HEK293 (cell line): ENCODE data around the gene HPD.

Experiments
- CTCF ChIA-PET: fragments of 350-600 bp; formaldehyde crosslinking; extraction: SDS; loops from one replicate; lab custom pipeline; 2021; ENCODE audit warnings: antibody characterized with exemption; lab: Yijun Ruan, JAX
- POLR2A ChIA-PET: fragments of 300-600 bp; formaldehyde crosslinking; extraction: SDS; loops from one replicate; lab custom pipeline; 2020; ENCODE audit warnings: antibody characterized with exemption, inconsistent platforms; lab: Yijun Ruan, JAX
- H3K27ac ChIP-seq: fragments of 200-500 bp; sonication (Bioruptor generic); 2 replicates; pipeline ENCODE4 v1.5.1; 2014; ENCODE audit warnings: low read depth, low read length, control low read depth, inconsistent platforms; ENCODE audit errors: extremely low read depth
- H3K36me3 ChIP-seq, 2 experiments: fragments of 200-500 bp in 1 of 2; sonication (Bioruptor generic) in 1 of 2; 1 replicate in 1 of 2; 2 replicates in 1 of 2; pipeline ENCODE4 v1.5.1; 2014 to 2017; ENCODE audit warnings: inconsistent platforms in 2 of 2, low read length in 2 of 2; ENCODE audit not compliant: control insufficient read depth in 2 of 2, insufficient read depth in 1 of 2
- H3K4me1 ChIP-seq: fragments of 200-500 bp; sonication (Bioruptor generic); 2 replicates; pipeline ENCODE4 v1.5.1; 2014; ENCODE audit warnings: mild to moderate bottlenecking, low read length, inconsistent platforms; ENCODE audit not compliant: control insufficient read depth, insufficient read depth
- H3K4me3 ChIP-seq: 2 replicates; pipeline ENCODE4 v1.5.1; 2011; ENCODE audit warnings: low read depth, mild to moderate bottlenecking, control low read depth, low read length, moderate library complexity
- H3K9me3 ChIP-seq: fragments of 200-500 bp; sonication (Bioruptor generic); 2 replicates; pipeline ENCODE4 v1.5.1; 2014; ENCODE audit warnings: low read depth, low read length, inconsistent platforms; ENCODE audit not compliant: control insufficient read depth, insufficient read depth
- KLF1 ChIP-seq: fragments of 450-650 bp; formaldehyde crosslinking; IDR thresholded peaks from 2 replicates; pipeline ENCODE4 v1.5.1; 2016; ENCODE audit warnings: missing biosample characterization, missing genetic modification characterization
- OSR2 ChIP-seq: fragments of 450-650 bp; formaldehyde crosslinking; IDR thresholded peaks from 2 replicates; pipeline ENCODE4 v1.5.1; 2016; ENCODE audit warnings: missing biosample characterization, missing genetic modification characterization
- SCRT1 ChIP-seq: fragments of 450-650 bp; formaldehyde crosslinking; IDR thresholded peaks from 2 replicates; pipeline ENCODE4 v1.5.1; 2016; ENCODE audit warnings: missing biosample characterization, missing genetic modification characterization, borderline replicate concordance
- SCRT2 ChIP-seq: fragments of 450-650 bp; formaldehyde crosslinking; IDR thresholded peaks from 2 replicates; pipeline ENCODE4 v1.5.1; 2016; ENCODE audit warnings: missing biosample characterization, missing genetic modification characterization
- TRIM28 ChIP-seq: IDR thresholded peaks from 2 replicates; pipeline ENCODE4 v1.6.1; 2011; ENCODE audit warnings: low read length, control low read depth, borderline replicate concordance
- ZBTB44 ChIP-seq: fragments of 450-650 bp; IDR thresholded peaks from 2 replicates; pipeline ENCODE4 v1.5.1; 2018; ENCODE audit warnings: missing biosample characterization, mild to moderate bottlenecking, missing genetic modification characterization
- ZNF155 ChIP-seq: fragments of 450-650 bp; formaldehyde crosslinking; IDR thresholded peaks from 2 replicates; pipeline ENCODE4 v1.5.1; 2016; ENCODE audit warnings: missing biosample characterization, missing genetic modification characterization
- ZNF169 ChIP-seq: fragments of 450-650 bp; formaldehyde crosslinking; IDR thresholded peaks from 2 replicates; pipeline ENCODE4 v1.5.1; 2016; ENCODE audit warnings: missing biosample characterization, missing genetic modification characterization
- ZNF2 ChIP-seq: fragments of 450-650 bp; formaldehyde crosslinking; IDR thresholded peaks from 2 replicates; pipeline ENCODE4 v1.5.1; 2016; ENCODE audit warnings: missing biosample characterization, missing genetic modification characterization
- ZNF341 ChIP-seq: fragments of 450-650 bp; formaldehyde crosslinking; IDR thresholded peaks from 2 replicates; pipeline ENCODE4; 2016; ENCODE audit warnings: low read depth, missing biosample characterization, missing genetic modification characterization
- ZNF426 ChIP-seq: fragments of 450-650 bp; formaldehyde crosslinking; IDR thresholded peaks from 2 replicates; pipeline ENCODE4 v1.5.1; 2017; ENCODE audit warnings: missing biosample characterization, missing genetic modification characterization, mild to moderate bottlenecking, inconsistent platforms, moderate library complexity
- ZNF623 ChIP-seq: fragments of 450-650 bp; formaldehyde crosslinking; IDR thresholded peaks from 2 replicates; pipeline ENCODE4 v1.5.1; 2016; ENCODE audit warnings: missing biosample characterization, missing genetic modification characterization
- ZNF639 ChIP-seq: fragments of 450-650 bp; formaldehyde crosslinking; IDR thresholded peaks from 2 replicates; pipeline ENCODE4 v1.5.1; 2016; ENCODE audit warnings: missing biosample characterization, missing genetic modification characterization
- ZNF76 ChIP-seq: fragments of 450-650 bp; formaldehyde crosslinking; IDR thresholded peaks from 2 replicates; pipeline ENCODE4; 2016; ENCODE audit warnings: low read depth, missing biosample characterization, missing genetic modification characterization, borderline replicate concordance
- TF ChIP-seq, protein P1 (sequence below): fragments of 450-650 bp; formaldehyde crosslinking; IDR thresholded peaks from 2 replicates; pipeline ENCODE4 v1.5.1; 2016; ENCODE audit warnings: missing biosample characterization, missing genetic modification characterization
- TF ChIP-seq, protein P2 (sequence below): fragments of 450-650 bp; formaldehyde crosslinking; IDR thresholded peaks from 2 replicates; pipeline ENCODE4 v1.5.1; 2016; ENCODE audit warnings: missing biosample characterization, missing genetic modification characterization
- TF ChIP-seq, protein P3 (sequence below): fragments of 450-650 bp; formaldehyde crosslinking; conservative IDR thresholded peaks from 2 replicates; pipeline ENCODE4 v1.5.1; 2016; ENCODE audit warnings: low read depth, missing biosample characterization, missing genetic modification characterization

Gene HPD

DNA sequence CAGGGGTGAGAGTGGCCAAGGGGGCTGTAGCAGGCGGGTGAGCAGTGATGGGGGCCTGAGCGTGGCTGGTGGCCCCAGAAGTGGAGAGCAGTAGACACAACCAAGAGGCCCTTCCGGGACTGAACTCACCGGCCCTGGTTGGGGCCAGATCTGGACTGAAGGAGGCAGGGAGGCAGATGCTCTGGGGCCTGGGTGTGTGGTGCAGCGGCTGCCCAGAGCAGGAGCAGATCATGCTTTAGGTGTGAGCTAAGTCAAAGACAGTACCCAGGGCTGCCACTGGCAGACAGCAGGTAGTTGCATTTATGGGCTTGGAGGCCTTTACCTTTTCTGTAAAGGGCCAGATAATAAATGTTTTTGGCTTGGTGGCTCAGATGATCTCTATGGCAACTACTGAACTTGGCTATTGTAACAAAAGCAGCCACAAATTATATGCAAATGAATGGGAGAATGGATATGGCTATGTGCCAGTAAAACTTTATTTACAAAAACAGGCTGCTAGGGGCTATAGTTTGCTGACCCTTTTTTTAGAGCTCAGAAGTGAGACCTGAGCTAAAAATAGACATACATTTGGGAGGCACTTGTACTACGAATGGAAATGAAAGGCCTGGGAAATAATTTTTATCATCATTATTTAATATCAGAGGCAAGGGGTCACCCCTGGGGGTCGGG, 29.3 kb downstream of the HPD start (continued):
- no peak for TF ChIP-seq ZNF639 (tag by site-specific recombination)
- no peak for TF ChIP-seq ZNF169
- TF ChIP-seq, all 188 proteins: peak for 0

GRCh38 chr12:121828826-121829225, 29.8 kb downstream of the HPD start:
- no peak overlapping the region for H3K27ac ChIP-seq
- no peaks in the 10 kb centered on the region for H3K4me1 ChIP-seq
- POLR2A ChIA-PET: interaction anchor here (0.7 to 1.7 kb wide), 2 partner anchors 35 to 60 kb away, joined by 3 to 4 read pairs; partner anchors contain the start of gene PSMD9
- CTCF ChIA-PET: interaction anchor here (0.6 to 2.3 kb wide), 4 partner anchors 8 to 702 kb away, joined by 3 to 16 read pairs (median 4); partner anchors contain the start of gene RHOF
- no peaks in the 10 kb centered on the region for H3K9me3 ChIP-seq
- H3K36me3 ChIP-seq: peaks cover 17 to 67% of the 10 kb centered on the region in 2 experiments; a peak in 2 of 3 replicates
- no peak overlapping the region for H3K4me3 ChIP-seq
- TF ChIP-seq SCRT2 (peak; percentile 83), SCRT1 (peak; percentile 17; the same call in 1 of the 2 replicates), ZNF623 (tag by site-specific recombination) (peak; percentile 92), TRIM28 (no peak)

DNA sequence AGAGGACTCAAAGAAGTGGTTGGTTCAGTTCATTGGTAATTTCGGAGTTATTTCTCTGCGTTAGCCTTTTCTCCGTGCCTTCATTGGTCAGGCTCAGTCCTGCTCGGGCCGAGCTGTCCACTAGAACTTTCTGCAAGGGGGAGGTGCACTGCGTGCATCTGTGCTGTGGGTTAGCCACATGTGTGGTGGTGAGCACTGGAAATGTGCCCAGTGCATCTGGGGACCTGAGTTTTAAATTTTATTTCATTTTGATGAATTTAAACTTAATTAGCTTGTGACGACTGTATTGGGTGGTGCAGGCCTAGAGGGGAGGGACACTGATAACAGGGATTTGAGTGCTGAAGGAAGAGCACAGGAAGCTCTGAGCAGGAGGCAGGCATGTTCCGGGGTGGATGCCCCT, 30.4 kb downstream of the HPD start:
- no peak overlapping the region for H3K4me3 ChIP-seq
- H3K36me3 ChIP-seq: peaks cover 17 to 72% of the 10 kb centered on the region in 2 experiments; a peak in 2 of 3 replicates
- H3K4me1 ChIP-seq: no peaks in the 10 kb centered on the region
- H3K9me3 ChIP-seq: no peaks in the 10 kb centered on the region
- ChIA-PET POLR2A (interaction anchor here (0.7 to 1.7 kb wide), 3 partner anchors 22 to 60 kb away, joined by 3 to 4 read pairs (median 3); partner anchors contain the start of gene PSMD9), CTCF (interaction anchor here (1.0 to 2.3 kb wide), 2 partner anchors 16 to 34 kb away, joined by 5 to 16 read pairs; partner anchors contain the start of gene RHOF)
- TF ChIP-seq ZNF76: no peak
- TF ChIP-seq ZNF426 (tag by site-specific recombination): no peak
- no peak overlapping the region for H3K27ac ChIP-seq

DNA sequence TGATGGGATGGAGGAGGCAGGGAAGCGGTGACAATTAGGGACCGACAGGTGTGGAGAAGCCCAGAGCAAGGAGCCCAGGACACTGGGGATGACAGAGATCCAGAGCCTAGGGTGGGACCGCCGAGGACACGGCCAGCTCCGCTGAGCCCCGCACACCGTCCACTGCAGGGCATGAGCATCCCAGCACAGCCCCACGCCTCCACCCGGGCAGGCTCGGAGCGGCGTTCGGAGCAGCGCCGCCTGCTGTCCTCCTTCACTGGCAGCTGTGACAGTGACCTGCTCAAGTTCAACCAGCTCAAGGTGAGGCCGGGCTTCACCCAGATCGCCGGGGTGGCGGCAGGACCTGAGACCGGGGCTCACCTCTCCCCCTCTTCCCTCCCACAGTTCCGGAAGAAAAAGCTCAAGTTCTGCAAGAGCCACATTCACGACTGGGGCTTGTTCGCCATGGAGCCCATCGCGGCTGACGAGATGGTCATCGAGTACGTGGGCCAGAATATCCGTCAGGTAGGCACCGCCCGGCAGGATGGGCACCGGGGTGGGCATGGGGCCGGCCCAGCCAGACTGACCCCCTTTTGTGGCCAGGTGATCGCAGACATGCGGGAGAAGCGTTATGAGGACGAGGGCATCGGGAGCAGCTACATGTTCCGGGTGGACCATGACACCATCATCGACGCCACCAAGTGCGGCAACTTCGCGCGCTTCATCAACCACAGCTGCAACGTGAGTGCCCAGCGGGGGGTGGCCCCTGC, 31.1 kb downstream of the HPD start:
- ChIA-PET POLR2A (interaction anchor here (0.8 to 1.7 kb wide), 3 partner anchors 21 to 61 kb away, joined by 3 to 4 read pairs (median 3); partner anchors contain the start of gene PSMD9), CTCF (interaction anchor here (1.0 to 3.4 kb wide), 3 partner anchors 15 to 33 kb away, joined by 5 to 23 read pairs (median 16); partner anchors contain the start of gene RHOF)
- H3K9me3 ChIP-seq: no peaks in the 10 kb centered on the region
- peaks cover 17 to 76% of the 10 kb centered on the region in 2 experiments; a peak in 2 of 3 replicates for H3K36me3 ChIP-seq
- no peaks in the 10 kb centered on the region for H3K4me1 ChIP-seq
- H3K27ac ChIP-seq: no peak overlapping the region
- no peak overlapping the region for H3K4me3 ChIP-seq
- TF ChIP-seq KLF1 (tag by site-specific recombination): no peak
- TF ChIP-seq, protein P1, sequence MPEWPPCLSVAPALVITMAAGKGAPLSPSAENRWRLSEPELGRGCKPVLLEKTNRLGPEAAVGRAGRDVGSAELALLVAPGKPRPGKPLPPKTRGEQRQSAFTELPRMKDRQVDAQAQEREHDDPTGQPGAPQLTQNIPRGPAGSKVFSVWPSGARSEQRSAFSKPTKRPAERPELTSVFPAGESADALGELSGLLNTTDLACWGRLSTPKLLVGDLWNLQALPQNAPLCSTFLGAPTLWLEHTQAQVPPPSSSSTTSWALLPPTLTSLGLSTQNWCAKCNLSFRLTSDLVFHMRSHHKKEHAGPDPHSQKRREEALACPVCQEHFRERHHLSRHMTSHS (tag by site-specific recombination): no peak
- TF ChIP-seq, protein P2, sequence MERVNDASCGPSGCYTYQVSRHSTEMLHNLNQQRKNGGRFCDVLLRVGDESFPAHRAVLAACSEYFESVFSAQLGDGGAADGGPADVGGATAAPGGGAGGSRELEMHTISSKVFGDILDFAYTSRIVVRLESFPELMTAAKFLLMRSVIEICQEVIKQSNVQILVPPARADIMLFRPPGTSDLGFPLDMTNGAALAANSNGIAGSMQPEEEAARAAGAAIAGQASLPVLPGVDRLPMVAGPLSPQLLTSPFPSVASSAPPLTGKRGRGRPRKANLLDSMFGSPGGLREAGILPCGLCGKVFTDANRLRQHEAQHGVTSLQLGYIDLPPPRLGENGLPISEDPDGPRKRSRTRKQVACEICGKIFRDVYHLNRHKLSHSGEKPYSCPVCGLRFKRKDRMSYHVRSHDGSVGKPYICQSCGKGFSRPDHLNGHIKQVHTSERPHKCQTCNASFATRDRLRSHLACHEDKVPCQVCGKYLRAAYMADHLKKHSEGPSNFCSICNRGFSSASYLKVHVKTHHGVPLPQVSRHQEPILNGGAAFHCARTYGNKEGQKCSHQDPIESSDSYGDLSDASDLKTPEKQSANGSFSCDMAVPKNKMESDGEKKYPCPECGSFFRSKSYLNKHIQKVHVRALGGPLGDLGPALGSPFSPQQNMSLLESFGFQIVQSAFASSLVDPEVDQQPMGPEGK (tag by site-specific recombination): no peak
- TF ChIP-seq ZBTB44 (tag by site-specific recombination): no peak
- no peak for TF ChIP-seq ZNF155 (tag by site-specific recombination)
- TF ChIP-seq, protein P3, sequence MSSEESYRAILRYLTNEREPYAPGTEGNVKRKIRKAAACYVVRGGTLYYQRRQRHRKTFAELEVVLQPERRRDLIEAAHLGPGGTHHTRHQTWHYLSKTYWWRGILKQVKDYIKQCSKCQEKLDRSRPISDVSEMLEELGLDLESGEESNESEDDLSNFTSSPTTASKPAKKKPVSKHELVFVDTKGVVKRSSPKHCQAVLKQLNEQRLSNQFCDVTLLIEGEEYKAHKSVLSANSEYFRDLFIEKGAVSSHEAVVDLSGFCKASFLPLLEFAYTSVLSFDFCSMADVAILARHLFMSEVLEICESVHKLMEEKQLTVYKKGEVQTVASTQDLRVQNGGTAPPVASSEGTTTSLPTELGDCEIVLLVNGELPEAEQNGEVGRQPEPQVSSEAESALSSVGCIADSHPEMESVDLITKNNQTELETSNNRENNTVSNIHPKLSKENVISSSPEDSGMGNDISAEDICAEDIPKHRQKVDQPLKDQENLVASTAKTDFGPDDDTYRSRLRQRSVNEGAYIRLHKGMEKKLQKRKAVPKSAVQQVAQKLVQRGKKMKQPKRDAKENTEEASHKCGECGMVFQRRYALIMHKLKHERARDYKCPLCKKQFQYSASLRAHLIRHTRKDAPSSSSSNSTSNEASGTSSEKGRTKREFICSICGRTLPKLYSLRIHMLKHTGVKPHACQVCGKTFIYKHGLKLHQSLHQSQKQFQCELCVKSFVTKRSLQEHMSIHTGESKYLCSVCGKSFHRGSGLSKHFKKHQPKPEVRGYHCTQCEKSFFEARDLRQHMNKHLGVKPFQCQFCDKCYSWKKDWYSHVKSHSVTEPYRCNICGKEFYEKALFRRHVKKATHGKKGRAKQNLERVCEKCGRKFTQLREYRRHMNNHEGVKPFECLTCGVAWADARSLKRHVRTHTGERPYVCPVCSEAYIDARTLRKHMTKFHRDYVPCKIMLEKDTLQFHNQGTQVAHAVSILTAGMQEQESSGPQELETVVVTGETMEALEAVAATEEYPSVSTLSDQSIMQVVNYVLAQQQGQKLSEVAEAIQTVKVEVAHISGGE: no peak
- TF ChIP-seq ZNF341 (tag by site-specific recombination): no peak
- TF ChIP-seq ZNF2: no peak
- TF ChIP-seq OSR2: no peak
- TF ChIP-seq SCRT1: no peak
